HepG2 (cell line): Measurements from ENCODE around the gene STK32C. TPM values are rescaled to one million over a fixed set of nuclear protein-coding genes. Genes with fewer than 3 reads are reported as not detected.

ENCODE experiments used
- ATAC-seq: fragments of 200-7000 bp; cut with Tn5 transposase; 3 replicates; pipeline ENCODE4 v1.9.1; 2020; ENCODE audit warnings: mild to moderate bottlenecking, moderate library complexity
- BruUV-seq: library from RNA; stranded (reverse); fragments of 400-500 nt; replicated peaks from 2 replicates; lab custom pipeline; 2021; lab: Mats Ljungman, UMichigan
- CTCF ChIA-PET: fragments of 300-600 bp; formaldehyde crosslinking; extraction: SDS; loops from one replicate; lab custom pipeline; 2021; ENCODE audit warnings: low total read pairs, inconsistent platforms, low intra/inter-chr PET ratio; lab: Yijun Ruan, JAX
- POLR2A ChIA-PET: fragments of 350-600 bp; sonication (Branson Sonifier 250); formaldehyde crosslinking; loops from one replicate; lab custom pipeline; 2020; ENCODE audit warnings: antibody characterized with exemption, inconsistent platforms; lab: Yijun Ruan, JAX
- DNase-seq: peaks from one replicate; pipeline ENCODE4 v3.0.0-alpha.2; 2015; ENCODE audit warnings: low spot score
- FAIRE-seq: peaks from 3 replicates; lab custom pipeline; 2011; peaks lifted over from hg19 to GRCh38; lab: Jason Lieb, UNC
- H2AFZ ChIP-seq: one replicate; pipeline ENCODE4 v1.6.1; 2011; ENCODE audit warnings: low read length, inconsistent platforms
- H3K27ac ChIP-seq: fragments of 300-600 bp; 3 replicates; pipeline ENCODE4 v1.8.0; 2011; ENCODE audit warnings: mixed run types, mild to moderate bottlenecking, mixed read lengths, low read length, inconsistent platforms; ENCODE audit not compliant: insufficient read depth; ENCODE audit errors: extremely low read length
- H3K27me3 ChIP-seq, 2 experiments: fragments of 200-600 bp in 1 of 2; 2 replicates in 1 of 2; 3 replicates in 1 of 2; pipeline versions ENCODE4 v1.6.0 to v1.8.0; 2011; ENCODE audit warnings: low read length in 2 of 2, mild to moderate bottlenecking in 2 of 2, moderate library complexity in 2 of 2, inconsistent platforms in 1 of 2; ENCODE audit not compliant: insufficient read depth in 2 of 2, control insufficient read depth in 1 of 2
- H3K36me3 ChIP-seq, 2 experiments: fragments of 200-600 bp in 1 of 2; replicated peaks in 1 of 2; 2 replicates in 1 of 2; 3 replicates in 1 of 2; pipeline versions ENCODE4 v1.5.1 to v1.8.0; 2011; ENCODE audit warnings: low read length in 2 of 2, inconsistent platforms in 1 of 2; ENCODE audit not compliant: insufficient read depth in 2 of 2, control insufficient read depth in 1 of 2
- H3K4me1 ChIP-seq: 2 replicates; pipeline ENCODE4 v1.5.1; 2012; ENCODE audit warnings: low read length, inconsistent platforms; ENCODE audit not compliant: insufficient read depth
- H3K4me2 ChIP-seq: 2 replicates; pipeline ENCODE4 v1.6.0; 2011; ENCODE audit warnings: low read depth, low read length, inconsistent platforms
- H3K4me3 ChIP-seq, 3 experiments: fragments of 200-600 bp in 1 of 3; sonication (generic), shearing (Covaris generic) in 1 of 3; replicated peaks in 1 of 3; 2 replicates each; pipeline ENCODE4 v1.5.1; 2011 to 2016; ENCODE audit warnings: low read length in 3 of 3, inconsistent platforms in 2 of 3, low read depth in 2 of 3, mild to moderate bottlenecking in 2 of 3, control low read depth in 1 of 3, mixed read lengths in 1 of 3; ENCODE audit not compliant: insufficient read depth in 1 of 3
- H3K79me2 ChIP-seq: one replicate; pipeline ENCODE4 v1.6.1; 2011; ENCODE audit warnings: low read length, inconsistent platforms; ENCODE audit not compliant: insufficient read depth
- H3K9ac ChIP-seq: 2 replicates; pipeline ENCODE4 v1.6.0; 2011; ENCODE audit warnings: mild to moderate bottlenecking, low read depth, low read length, inconsistent platforms; ENCODE audit not compliant: insufficient read depth
- H3K9me3 ChIP-seq: 2 replicates; pipeline ENCODE4 v1.5.1; 2012; ENCODE audit warnings: mild to moderate bottlenecking, low read length
- H4K20me1 ChIP-seq: 2 replicates; pipeline ENCODE4 v1.6.0; 2011; ENCODE audit warnings: inconsistent platforms, mild to moderate bottlenecking, low read length, moderate library complexity; ENCODE audit not compliant: insufficient read depth
- BCLAF1 ChIP-seq: fragments of 450-650 bp; IDR thresholded peaks from 2 replicates; pipeline ENCODE4 v1.6.1; 2017; ENCODE audit warnings: mild to moderate bottlenecking
- CCAR2 ChIP-seq: fragments of 200-400 bp; formaldehyde crosslinking; optimal IDR thresholded peaks from 2 replicates; pipeline ENCODE3; 2018; ENCODE audit warnings: low read depth, mild to moderate bottlenecking, low read length, moderate library complexity
- CEBPZ ChIP-seq: IDR thresholded peaks from 2 replicates; pipeline ENCODE4 v1.6.1; 2012; ENCODE audit warnings: low read length, improper control_type of control experiment
- EED ChIP-seq: sonication (generic); formaldehyde crosslinking; IDR thresholded peaks from 2 replicates; pipeline ENCODE4 v1.5.0; 2020; ENCODE audit warnings: mild to moderate bottlenecking, missing genetic modification reagents
- EZH2 ChIP-seq: conservative IDR thresholded peaks from 2 replicates; pipeline ENCODE4 v1.6.1; 2012; ENCODE audit warnings: mild to moderate bottlenecking, low read depth, low read length, moderate library complexity
- GTF2F1 ChIP-seq: fragments of 150-350 bp; IDR thresholded peaks from 2 replicates; pipeline ENCODE4 v1.6.1; 2014; ENCODE audit warnings: low read length
- SUZ12 ChIP-seq: fragments of 150-350 bp; IDR thresholded peaks from 2 replicates; pipeline ENCODE4 v1.6.1; 2014; ENCODE audit warnings: low read depth, low read length
- ZBTB2 ChIP-seq: sonication (generic); formaldehyde crosslinking; IDR thresholded peaks from 2 replicates; pipeline ENCODE4 v1.8.0; 2022; ENCODE audit warnings: low read depth, missing genetic modification reagents
- ZBTB8A ChIP-seq: sonication (generic); formaldehyde crosslinking; IDR thresholded peaks from 2 replicates; pipeline ENCODE4 v1.4.0; 2020; ENCODE audit warnings: mild to moderate bottlenecking, low read depth, missing genetic modification reagents, borderline replicate concordance
- ZNF598 ChIP-seq: sonication (generic); formaldehyde crosslinking; IDR thresholded peaks from 2 replicates; pipeline ENCODE4 v1.5.1; 2020; ENCODE audit warnings: mild to moderate bottlenecking, missing genetic modification reagents, borderline replicate concordance
- ZNF770 ChIP-seq: sonication (generic); formaldehyde crosslinking; IDR thresholded peaks from 2 replicates; pipeline ENCODE4 v1.5.0; 2020; ENCODE audit warnings: mild to moderate bottlenecking, missing genetic modification reagents
- WGBS: methylation state at CpG from one replicate; pipeline ENCODE4 v1.1.6; 2017; ENCODE audit warnings: low lambda C conversion rate; 5-methylcytosine and 5-hydroxymethylcytosine counted together
- in situ Hi-C: cut with HindIII; loops from 2 replicates; pipeline ENCODE4 v1.10.0; 2017; ENCODE audit warnings: low pct_unique_long_range_greater_than_20kb; ENCODE audit not compliant: extremely low pct_ligation_motif_present
- intact Hi-C: fragments of 100-400 bp; cut with micrococcal nuclease; formaldehyde crosslinking; loops from one replicate; pipeline ENCODE4 v1.10.0; 2022; ENCODE audit not compliant: unreplicated experiment
- polyA plus RNA-seq, 8 experiments: library from polyadenylated mRNA; depleted of rRNA in 3 of 8; stranded (reverse) in 7 of 8; unstranded in 1 of 8; fragments of >200 nt; fragmentation: Illumina TruSeq in 4 of 8; extraction: Trizol in 4 of 8; gene quantifications; 2 replicates each; pipeline versions ENCODE4 v1.2.1 to v1.2.3, GENCODE V29; 2011 to 2016; ENCODE audit warnings: low read depth in 4 of 8, missing spikeins in 1 of 8, mixed read lengths in 1 of 8; ENCODE audit not compliant: insufficient read depth in 1 of 8
- total RNA-seq, 5 experiments: library from RNA; depleted of rRNA; stranded (reverse); fragments of >200 nt; fragmentation: Illumina TruSeq; extraction: Trizol; gene quantifications; 2 replicates each; pipeline ENCODE4 v1.2.3, GENCODE V29; 2016; ENCODE audit warnings: low read depth in 1 of 5

Gene STK32C
- total and polyA plus RNA-seq, 2 of the 13 experiments (the other 11 are each of a cell fraction or from before 2014, with no cell fraction given) = 10.9 to 19.4 TPM

- no peak for TF ChIP-seq ZBTB2 (CRISPR knock-in tag)
- no peak for TF ChIP-seq CCAR2
- TF ChIP-seq GTF2F1 = no peak
These were observed 33.3 kb upstream of the STK32C start (continued) for GRCh38 chr10:132341017-132341416.

GRCh38 chr10:132339276-132339675 is 31.5 kb upstream of the STK32C start:
- ChIA-PET CTCF (no interaction called here), POLR2A (no interaction called here)
- Histone ChIP-seq H3K27ac (no peak overlapping the region), H4K20me1 (no peaks in the 10 kb centered on the region), H3K9me3 (no peaks in the 10 kb centered on the region), H3K4me3 (no peak overlapping the region), H3K4me1 (peaks cover 6% of the 10 kb centered on the region; the same call in 1 of the 2 replicates), H3K4me2 (no peak overlapping the region), H3K79me2 (no peaks in the 10 kb centered on the region), H3K27me3 (no peaks in the 10 kb centered on the region), H2AFZ (no peak overlapping the region), H3K36me3 (peaks cover 0 to 3% of the 10 kb centered on the region in 2 experiments; a peak in 1 of 5 replicates), H3K9ac (no peak overlapping the region)
- in situ Hi-C loops (no loop called here), intact Hi-C loops (no loop called here)
- WGBS = 94% methylated on average over 7 of the region's 11 CpGs
- FAIRE-seq = no peak
- BruUV-seq = no TSS peak
- no peak for ATAC-seq
- DNase-seq = no peak
- TF ChIP-seq EZH2 (no peak), ZNF598 (CRISPR knock-in tag) (no peak), CEBPZ (no peak), EED (CRISPR knock-in tag) (no peak), ZNF770 (CRISPR knock-in tag) (no peak), SUZ12 (no peak), ZBTB8A (CRISPR knock-in tag) (no peak), BCLAF1 (no peak)
